LNCaP clone FGC (cell line): ENCODE measurements around the gene KIAA0753.

Experiments used
- DNase-seq: peaks from one replicate; pipeline ENCODE4 v3.0.0-alpha.2; 2011; ENCODE audit warnings: low read depth
- H3K4me3 ChIP-seq: 2 replicates; pipeline ENCODE4 v1.5.1; 2011; ENCODE audit warnings: mild to moderate bottlenecking, low read depth, low read length, control low read depth
- TF ChIP-seq, protein P1 (sequence below): IDR thresholded peaks from 2 replicates; pipeline ENCODE4 v1.5.1; 2012; ENCODE audit warnings: mild to moderate bottlenecking; ENCODE audit not compliant: control insufficient read depth, insufficient read depth; ENCODE audit errors: extremely low read depth

KIAA0753 gene

DNA sequence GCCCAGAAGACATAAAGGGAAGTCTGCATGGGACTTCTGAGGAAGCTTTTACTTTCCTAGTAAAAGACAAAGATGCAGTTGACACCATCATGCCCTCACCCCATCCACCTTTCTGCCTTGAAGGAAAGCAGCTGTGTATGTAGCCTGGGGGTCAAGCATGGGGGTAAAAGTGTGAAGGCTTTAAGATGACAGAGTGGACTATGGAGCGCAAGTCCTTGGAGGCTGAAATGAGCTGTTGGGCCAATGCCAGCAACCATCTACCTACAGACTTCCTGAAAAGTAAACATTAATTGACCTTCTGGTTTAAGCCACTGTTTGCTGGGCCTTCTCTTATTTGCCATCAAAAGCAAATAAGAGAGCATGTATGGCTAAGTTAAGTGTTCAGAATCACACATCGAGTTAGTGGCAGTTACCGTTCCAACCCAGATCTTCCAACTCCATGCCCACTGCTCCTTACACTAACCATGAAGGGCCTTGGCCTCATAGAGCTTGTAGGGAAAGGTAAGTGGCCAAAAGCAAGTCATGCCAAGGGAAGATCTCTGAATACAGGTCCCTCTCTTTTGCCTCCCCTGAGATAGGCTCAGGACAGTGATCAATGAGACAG lies 42.7 kb upstream of the KIAA0753 start:
- TF ChIP-seq, protein P1, sequence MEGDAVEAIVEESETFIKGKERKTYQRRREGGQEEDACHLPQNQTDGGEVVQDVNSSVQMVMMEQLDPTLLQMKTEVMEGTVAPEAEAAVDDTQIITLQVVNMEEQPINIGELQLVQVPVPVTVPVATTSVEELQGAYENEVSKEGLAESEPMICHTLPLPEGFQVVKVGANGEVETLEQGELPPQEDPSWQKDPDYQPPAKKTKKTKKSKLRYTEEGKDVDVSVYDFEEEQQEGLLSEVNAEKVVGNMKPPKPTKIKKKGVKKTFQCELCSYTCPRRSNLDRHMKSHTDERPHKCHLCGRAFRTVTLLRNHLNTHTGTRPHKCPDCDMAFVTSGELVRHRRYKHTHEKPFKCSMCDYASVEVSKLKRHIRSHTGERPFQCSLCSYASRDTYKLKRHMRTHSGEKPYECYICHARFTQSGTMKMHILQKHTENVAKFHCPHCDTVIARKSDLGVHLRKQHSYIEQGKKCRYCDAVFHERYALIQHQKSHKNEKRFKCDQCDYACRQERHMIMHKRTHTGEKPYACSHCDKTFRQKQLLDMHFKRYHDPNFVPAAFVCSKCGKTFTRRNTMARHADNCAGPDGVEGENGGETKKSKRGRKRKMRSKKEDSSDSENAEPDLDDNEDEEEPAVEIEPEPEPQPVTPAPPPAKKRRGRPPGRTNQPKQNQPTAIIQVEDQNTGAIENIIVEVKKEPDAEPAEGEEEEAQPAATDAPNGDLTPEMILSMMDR, result no peak
- DNase-seq, result peak; percentile 74
- H3K4me3 ChIP-seq, result no peak overlapping the region

- H3K4me3 ChIP-seq, result no peak overlapping the region
- TF ChIP-seq, protein P1, result no peak
- DNase-seq, result no peak
Measured at GRCh38 chr17:6682339-6682738, 41.8 kb upstream of the KIAA0753 start.

GRCh38 chr17:6681671-6682070 lies 41.2 kb upstream of the KIAA0753 start:
- TF ChIP-seq, protein P1, result no peak
- DNase-seq, result no peak
- H3K4me3 ChIP-seq, result no peak overlapping the region

GRCh38 chr17:6681176-6681575 lies 40.7 kb upstream of the KIAA0753 start:
- TF ChIP-seq, protein P1, result no peak
- no peak for DNase-seq
- H3K4me3 ChIP-seq, result no peak overlapping the region

DNA sequence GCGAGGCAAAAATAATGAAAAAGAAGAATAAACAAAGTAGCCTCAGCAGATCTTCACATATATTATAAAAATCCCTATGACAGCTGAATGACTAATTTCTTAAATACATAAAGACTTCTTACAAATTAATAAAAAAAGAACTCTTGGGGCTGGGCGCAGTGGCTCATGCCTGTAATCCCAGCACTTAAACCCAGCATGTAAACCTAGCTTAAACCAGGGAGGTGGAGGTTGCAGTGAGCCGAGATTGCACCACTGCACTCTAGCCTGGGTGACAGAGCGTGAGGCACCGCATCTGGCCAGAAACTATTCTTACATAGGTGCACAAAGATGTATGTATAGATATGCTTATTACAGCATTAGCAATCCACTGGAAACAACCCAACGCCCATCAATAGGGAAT lies 38.7 kb upstream of the KIAA0753 start:
- TF ChIP-seq, protein P1, result no peak

GRCh38 chr17:6677946-6678345 lies 37.4 kb upstream of the KIAA0753 start:
- TF ChIP-seq, protein P1, result no peak
- H3K4me3 ChIP-seq, result no peak overlapping the region
- DNase-seq, result no peak

More for the DNA sequence above, 38.7 kb upstream of the KIAA0753 start:
- H3K4me3 ChIP-seq, result no peak overlapping the region
- DNase-seq, result no peak
